ENCODE results near the gene SPTLC3. TPM values are rescaled to one million over a fixed set of nuclear protein-coding genes. Genes with fewer than 3 reads are reported as not detected.

SPTLC3 gene
- total and polyA plus RNA-seq, 2 donors (not counting 1 experiment from before 2014, with no cell fraction given) = not detected

DNA sequence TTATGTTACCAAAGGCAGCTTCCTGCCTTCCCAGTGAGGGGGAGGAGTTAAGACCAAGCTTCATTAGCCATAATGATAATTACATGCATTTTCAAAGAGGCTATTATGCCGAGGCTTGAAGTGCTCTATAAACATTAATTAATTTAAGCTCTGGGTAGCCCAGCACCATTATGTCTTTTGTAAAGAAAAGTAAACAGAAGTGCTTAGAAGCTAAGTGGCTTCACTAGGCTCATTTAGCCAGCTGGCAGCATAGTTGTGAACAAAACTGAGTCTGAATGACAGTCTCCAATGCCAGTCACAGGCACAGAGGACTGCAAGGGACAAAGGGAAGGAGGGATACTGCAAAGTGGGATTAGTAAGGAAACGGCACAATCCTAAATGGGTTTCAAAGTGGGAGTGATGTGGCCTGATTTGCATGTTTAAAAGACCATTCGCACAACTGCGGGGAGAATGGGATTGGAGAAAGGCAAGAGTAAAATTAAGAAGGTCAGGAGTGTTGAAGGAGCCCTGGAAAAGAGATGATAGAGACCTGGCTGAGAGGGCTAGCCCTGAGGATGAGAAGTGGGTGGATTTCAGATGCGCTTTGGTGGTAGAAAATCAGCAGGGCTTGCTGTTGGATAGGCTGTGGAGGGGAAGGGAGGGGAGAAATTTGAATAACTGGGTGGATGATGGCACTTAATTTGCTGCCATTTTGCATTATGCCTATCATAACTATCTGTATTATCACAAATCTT is 192.2 kb downstream of the SPTLC3 start:
- no peak overlapping the region for H3K4me3 Mint-ChIP-seq
- Histone ChIP-seq H3K79me2 (ENCODE audit: control insufficient read depth, insufficient read depth, low read length) (no peaks in the 10 kb centered on the region), H3K4me3 (ENCODE audit: control extremely low read depth in 1 of 5, extremely low read depth in 1 of 5, insufficient read depth in 1 of 5, low read depth in 2 of 5, low read length in 4 of 5) (no peak overlapping the region), H3K4me1 (ENCODE audit: control insufficient read depth in 2 of 2, insufficient read depth in 2 of 2, low read length in 2 of 2) (no peaks in the 10 kb centered on the region), H3K9me3 (ENCODE audit: control extremely low read depth in 1 of 3, control insufficient read depth in 2 of 3, insufficient read depth in 1 of 3, low read length in 2 of 3) (peaks cover 0 to 2% (median 0%) of the 10 kb centered on the region in 3 donors), H3K27me3 (replicated peaks in 1 of 4; ENCODE audit: control extremely low read depth in 1 of 4, control insufficient read depth in 3 of 4, insufficient read depth in 4 of 4, low read length in 3 of 4) (peaks cover 0 to 3% (median 0%) of the 10 kb centered on the region in 4 experiments), H3K4me2 (replicated peaks; ENCODE audit: low read depth, low read length, poor library complexity, severe bottlenecking) (no peak overlapping the region), H4K20me1 (ENCODE audit: control insufficient read depth, insufficient read depth, low read length, poor library complexity, severe bottlenecking) (no peaks in the 10 kb centered on the region), H3K36me3 (replicated peaks in 1 of 2; ENCODE audit: control extremely low read depth in 1 of 2, control insufficient read depth in 1 of 2, extremely low read depth in 1 of 2, insufficient read depth in 2 of 2, low read length in 1 of 2) (no peaks in the 10 kb centered on the region), H3K9ac (ENCODE audit: low read length) (no peak overlapping the region), H2AFZ (ENCODE audit: insufficient read depth, low read depth, low read length, poor library complexity, severe bottlenecking) (no peak overlapping the region), H3K27ac (ENCODE audit: low read length in 2 of 2) (no peak overlapping the region)
- H3K27ac Mint-ChIP-seq = no peak overlapping the region
- peaks cover 7% of the 10 kb centered on the region for H3K27me3 Mint-ChIP-seq
- CTCF ChIA-PET = no interaction called here
- TF ChIP-seq EZH2 (IDR thresholded peaks at IDR 0.05; ENCODE audit: borderline replicate concordance, insufficient read depth, low read depth, low read length, poor library complexity, severe bottlenecking) (no peak), CTCF (IDR thresholded peaks at IDR 0.05) (no peak)
- no peak for ATAC-seq (ENCODE audit: low read depth)
- POLR2A ChIA-PET = no interaction called here
- peaks cover 3% of the 10 kb centered on the region for H3K4me1 Mint-ChIP-seq
- intact Hi-C loops (cut with micrococcal nuclease) = no loop called here
- peaks cover 3% of the 10 kb centered on the region for H3K9me3 Mint-ChIP-seq (ENCODE audit: insufficient read depth)
- DNase-seq = no peak
- WGBS (ENCODE audit: insufficient coverage) = 91% methylated on average over 4 of the region's 5 CpGs

- POLR2A ChIA-PET = no interaction called here
These were observed 193.8 kb downstream of the SPTLC3 start for GRCh38 chr20:13202565-13202964.

More at GRCh38 chr20:13202565-13202964, 193.8 kb downstream of the SPTLC3 start:
- ATAC-seq (ENCODE audit: low read depth) (no peak), DNase-seq (no peak)
- H3K36me3 ChIP-seq (replicated peaks in 1 of 2; ENCODE audit: control extremely low read depth in 1 of 2, control insufficient read depth in 1 of 2, extremely low read depth in 1 of 2, insufficient read depth in 2 of 2, low read length in 1 of 2) = no peaks in the 10 kb centered on the region
- H3K9me3 ChIP-seq (ENCODE audit: control extremely low read depth in 1 of 3, control insufficient read depth in 2 of 3, insufficient read depth in 1 of 3, low read length in 2 of 3) = peaks cover 0 to 2% (median 0%) of the 10 kb centered on the region in 3 donors
- no peak overlapping the region for H3K9ac ChIP-seq (ENCODE audit: low read length)
- H3K79me2 ChIP-seq (ENCODE audit: control insufficient read depth, insufficient read depth, low read length) = no peaks in the 10 kb centered on the region
- H3K27me3 ChIP-seq (replicated peaks in 1 of 4; ENCODE audit: control extremely low read depth in 1 of 4, control insufficient read depth in 3 of 4, insufficient read depth in 4 of 4, low read length in 3 of 4) = peaks cover 0 to 3% (median 0%) of the 10 kb centered on the region in 4 experiments
- Mint-ChIP-seq H3K27me3 (peaks cover 8% of the 10 kb centered on the region), H3K4me3 (no peak overlapping the region), H3K27ac (no peak overlapping the region), H3K9me3 (ENCODE audit: insufficient read depth) (peaks cover 3% of the 10 kb centered on the region), H3K4me1 (peaks cover 3% of the 10 kb centered on the region)
- no peak overlapping the region for H2AFZ ChIP-seq (ENCODE audit: insufficient read depth, low read depth, low read length, poor library complexity, severe bottlenecking)
- no peak overlapping the region for H3K4me2 ChIP-seq (replicated peaks; ENCODE audit: low read depth, low read length, poor library complexity, severe bottlenecking)
- 27% methylated on average over 3 of the region's 6 CpGs for WGBS (ENCODE audit: insufficient coverage)
- no peaks in the 10 kb centered on the region for H3K4me1 ChIP-seq (ENCODE audit: control insufficient read depth in 2 of 2, insufficient read depth in 2 of 2, low read length in 2 of 2)
- intact Hi-C loops (cut with micrococcal nuclease) = no loop called here
- H3K4me3 ChIP-seq (ENCODE audit: control extremely low read depth in 1 of 5, extremely low read depth in 1 of 5, insufficient read depth in 1 of 5, low read depth in 2 of 5, low read length in 4 of 5) = no peak overlapping the region
- CTCF ChIA-PET = no interaction called here
- no peaks in the 10 kb centered on the region for H4K20me1 ChIP-seq (ENCODE audit: control insufficient read depth, insufficient read depth, low read length, poor library complexity, severe bottlenecking)
- no peak for TF ChIP-seq CTCF (IDR thresholded peaks at IDR 0.05)
- no peak for TF ChIP-seq EZH2 (IDR thresholded peaks at IDR 0.05; ENCODE audit: borderline replicate concordance, insufficient read depth, low read depth, low read length, poor library complexity, severe bottlenecking)
- no peak overlapping the region for H3K27ac ChIP-seq (ENCODE audit: low read length in 2 of 2)
